HG02610 (cell line): ENCODE measurements around the gene MYO1F.
"Not testable (repeated sequence)": the region's sequence is repeated elsewhere in the genome, so short reads cannot be mapped to it uniquely, and the experiment has no call there.

Experiments used
- ATAC-seq: cut with Tn5 transposase; IDR thresholded peaks from one replicate; pipeline ENCODE4 v1.9.1; 2021; ENCODE audit warnings: mild to moderate bottlenecking, moderate library complexity; ENCODE audit not compliant: unreplicated experiment

Gene MYO1F

GRCh38 chr19:8600816-8601215 lies 23.6 kb upstream of the MYO1F start:
- ATAC-seq = no peak

DNA sequence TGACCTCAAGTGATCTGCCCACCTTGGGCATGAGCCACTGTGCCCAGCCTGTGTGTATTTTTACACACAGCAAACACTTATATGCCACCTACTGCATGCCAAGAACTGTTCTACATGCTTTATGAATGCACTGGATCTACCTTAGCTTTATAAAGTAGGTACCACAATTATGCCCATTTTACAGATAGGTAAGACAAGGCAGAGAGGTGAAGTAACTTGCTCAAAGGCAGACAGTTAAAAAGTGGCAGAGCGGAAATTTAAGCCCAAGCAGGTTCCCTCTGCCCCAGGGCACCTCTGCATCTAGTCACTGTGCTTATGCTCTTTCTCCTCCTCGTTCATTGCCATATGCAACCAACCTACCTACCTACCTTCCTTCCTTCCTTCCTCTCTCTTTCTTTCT lies 22.8 kb upstream of the MYO1F start:
- no peak for ATAC-seq

DNA sequence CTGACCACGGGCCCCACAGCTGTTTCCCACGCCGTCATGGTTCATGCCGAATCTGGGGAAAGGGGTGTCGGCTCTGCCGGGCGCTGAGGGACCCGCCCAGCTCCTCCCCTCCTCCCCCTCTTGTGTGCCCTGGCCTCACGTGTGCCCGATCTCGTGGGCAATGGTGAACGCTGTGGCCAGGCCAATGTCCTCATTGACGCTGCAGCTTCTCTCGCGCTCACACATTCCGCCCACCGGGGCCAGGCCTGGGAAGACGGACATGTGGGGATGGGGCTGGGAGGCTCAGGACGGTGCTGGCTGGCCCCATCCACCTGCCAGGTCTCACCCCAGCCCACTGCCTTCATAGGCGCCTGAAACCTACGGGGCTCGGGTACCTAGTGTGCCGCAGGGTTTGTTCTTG lies 18.9 kb upstream of the MYO1F start:
- ATAC-seq = no peak

DNA sequence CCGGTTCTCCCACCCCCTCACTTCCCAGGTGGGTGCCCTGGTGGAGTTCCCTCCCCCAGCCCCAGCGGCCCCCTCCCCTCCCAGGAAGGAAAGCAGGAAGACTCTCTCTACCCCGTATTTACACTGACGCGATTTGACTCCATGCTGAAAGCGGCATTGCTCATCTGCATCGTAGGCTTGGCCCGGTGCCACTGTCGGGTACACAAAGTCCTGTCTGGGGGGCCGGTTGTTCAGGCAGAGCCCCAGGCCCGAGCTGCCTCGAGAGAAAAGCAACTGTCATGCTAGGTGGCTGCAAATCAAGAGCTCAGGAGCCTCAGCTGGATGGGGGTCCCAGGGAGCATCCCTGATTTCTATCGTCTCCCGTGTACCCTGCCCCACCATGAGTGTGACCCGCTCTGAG lies 18.4 kb upstream of the MYO1F start:
- no peak for ATAC-seq

DNA sequence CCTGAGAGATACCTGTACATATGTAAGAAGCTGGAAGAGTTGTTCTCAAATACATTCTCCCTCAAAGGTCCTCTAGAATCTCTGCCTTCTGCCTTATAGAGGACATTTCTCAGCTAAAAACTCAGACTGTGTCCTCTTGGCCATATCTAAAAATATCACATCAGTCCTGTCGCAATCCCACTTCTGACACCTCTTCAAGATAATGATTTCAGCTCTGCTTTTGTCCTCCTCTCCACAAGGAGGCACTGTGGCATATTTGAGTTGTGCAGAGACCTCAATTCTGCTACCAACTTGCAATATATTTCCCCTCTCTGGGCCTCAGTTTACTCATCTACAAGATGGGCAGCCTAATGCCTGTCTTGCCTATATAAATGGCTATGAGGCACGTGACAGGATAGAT lies 16.7 kb upstream of the MYO1F start:
- ATAC-seq = no peak

- ATAC-seq = no peak
These were observed 15.2 kb upstream of the MYO1F start for GRCh38 chr19:8592231-8593009.

GRCh38 chr19:8589177-8589714 lies 12.0 kb upstream of the MYO1F start:
- no peak for ATAC-seq

DNA sequence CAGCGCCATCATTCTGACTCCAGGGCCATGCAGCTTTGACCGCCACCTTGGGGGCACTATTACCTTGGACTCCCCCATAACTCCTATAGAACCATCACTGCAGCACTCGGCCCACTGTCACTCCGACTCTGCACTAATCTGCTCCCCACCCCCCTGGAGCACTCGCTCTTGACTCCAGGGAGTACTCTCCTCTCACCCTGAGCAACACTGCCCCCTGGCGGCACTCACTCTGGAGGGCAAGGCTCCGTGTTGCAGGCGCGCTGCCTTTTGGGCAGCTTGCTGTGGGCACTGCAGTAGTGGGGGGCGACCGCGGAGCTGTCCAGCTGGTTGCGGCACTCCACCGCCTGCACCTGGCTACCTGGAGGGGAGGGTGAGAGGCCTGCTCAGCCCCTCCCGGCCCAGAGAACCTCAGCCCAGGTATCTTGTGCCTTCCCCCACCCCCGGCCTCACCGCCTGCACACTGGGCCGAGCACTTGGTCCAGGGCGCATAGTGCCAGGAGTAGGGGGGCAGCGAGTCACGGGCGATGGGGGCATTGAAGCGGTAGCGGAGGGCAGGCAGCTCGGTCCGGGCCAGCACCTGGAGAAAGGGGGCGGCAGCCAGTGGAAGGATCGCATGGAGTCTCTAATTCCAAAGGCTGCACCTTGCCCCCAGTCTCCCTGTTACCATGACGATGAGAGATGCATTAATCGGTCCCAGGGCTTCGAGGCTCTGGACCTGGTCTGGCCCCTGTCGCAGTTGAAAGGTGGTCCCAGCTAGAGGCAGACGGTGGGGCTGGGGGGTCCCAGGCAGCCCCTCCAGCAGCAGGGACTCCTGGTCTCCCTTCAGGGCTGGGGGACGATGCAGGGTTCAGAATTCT lies 8.9 kb upstream of the MYO1F start:
- ATAC-seq = no peak

- ATAC-seq = no peak
These were observed 8.0 kb upstream of the MYO1F start for GRCh38 chr19:8584965-8585893.

DNA sequence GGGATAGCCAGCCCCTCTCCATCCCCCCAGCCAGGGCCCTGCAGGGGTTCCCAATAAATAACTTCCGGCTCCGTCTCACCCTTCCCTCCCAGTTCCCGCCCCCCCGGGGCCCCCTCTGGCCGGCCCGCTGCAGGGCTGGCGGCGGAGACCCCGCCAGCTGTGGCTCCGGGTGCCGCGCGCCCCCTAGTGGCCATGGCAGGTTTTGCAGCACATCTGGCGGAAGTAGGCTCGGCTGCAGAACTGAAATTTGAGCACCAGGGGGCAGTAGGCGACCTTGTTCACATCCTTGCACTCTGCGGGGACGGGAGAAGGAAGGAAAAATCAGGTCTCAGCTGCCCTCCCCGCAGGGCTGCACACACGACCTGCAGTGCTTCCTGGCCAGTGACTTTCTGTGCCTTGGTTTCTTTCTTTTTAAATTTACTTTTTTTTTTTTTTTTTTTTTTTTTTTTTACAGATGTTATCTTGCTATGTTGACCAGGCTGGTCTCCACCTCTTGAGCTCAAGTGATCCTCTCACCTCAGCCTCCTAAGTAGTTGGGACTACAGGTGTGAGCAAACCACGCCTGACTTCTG lies 3.6 kb upstream of the MYO1F start:
- no peak for ATAC-seq

- no peak for ATAC-seq
These were observed 1.5 kb upstream of the MYO1F start for GRCh38 chr19:8578642-8579265.

DNA sequence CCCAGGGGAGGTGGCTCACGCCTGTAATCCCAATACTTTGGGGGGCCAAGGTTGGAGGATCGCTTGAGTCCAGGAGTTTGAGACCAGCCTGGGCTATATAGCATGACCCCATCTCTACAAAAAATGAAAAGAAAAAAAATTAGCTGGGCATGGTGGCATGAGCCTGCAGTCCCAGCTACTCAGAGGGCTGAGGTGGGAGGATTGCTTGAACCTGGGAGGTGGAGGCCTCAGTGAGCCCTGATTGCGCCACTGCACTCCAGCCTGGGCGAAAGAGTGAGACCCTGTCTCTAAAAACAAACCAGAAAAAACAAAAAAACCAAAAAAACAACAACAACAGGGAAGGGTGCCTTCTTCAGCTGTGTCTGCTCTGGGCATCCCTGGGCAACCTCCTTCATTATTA lies 499 bp upstream of the MYO1F start:
- no peak for ATAC-seq

GRCh38 chr19:8576273-8576993 lies 809 bp downstream of the MYO1F start:
- no peak for ATAC-seq

GRCh38 chr19:8575467-8575997 lies 1.7 kb downstream of the MYO1F start:
- ATAC-seq = no peak

DNA sequence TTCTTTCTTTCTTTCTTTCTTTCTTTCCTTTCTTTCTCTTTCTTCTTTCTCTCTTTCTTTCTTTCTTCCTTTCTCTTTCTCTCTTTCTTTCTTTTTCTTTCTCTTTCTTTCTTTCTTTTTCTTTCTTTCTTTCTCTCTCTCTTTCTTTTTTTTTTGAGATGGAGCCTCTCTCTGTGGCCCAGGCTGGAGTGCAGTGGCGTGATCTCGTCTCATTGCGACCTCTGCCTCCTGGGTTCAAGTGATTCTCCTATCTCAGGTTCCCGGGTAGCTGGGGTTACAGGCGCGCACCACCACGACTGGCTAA lies 2.7 kb downstream of the MYO1F start:
- not testable (repeated sequence) for ATAC-seq

DNA sequence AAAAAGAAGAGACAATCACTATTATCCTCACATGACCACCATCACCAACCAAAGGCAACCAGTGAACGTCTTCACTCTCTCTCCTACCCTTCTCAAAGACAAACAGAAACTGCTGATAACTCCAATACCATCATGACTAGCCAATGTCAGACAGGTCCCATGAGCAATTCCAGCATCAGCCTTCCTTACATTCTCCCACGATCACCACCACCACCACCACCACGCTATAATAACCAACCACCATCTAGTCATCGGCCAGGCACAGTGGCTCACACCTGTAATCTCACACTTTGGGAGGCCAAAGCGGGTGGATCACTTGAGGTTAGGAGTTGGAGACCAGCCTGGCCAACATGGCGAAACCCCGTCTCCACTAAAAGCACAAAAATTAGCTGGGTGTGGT lies 3.9 kb downstream of the MYO1F start:
- no peak for ATAC-seq

DNA sequence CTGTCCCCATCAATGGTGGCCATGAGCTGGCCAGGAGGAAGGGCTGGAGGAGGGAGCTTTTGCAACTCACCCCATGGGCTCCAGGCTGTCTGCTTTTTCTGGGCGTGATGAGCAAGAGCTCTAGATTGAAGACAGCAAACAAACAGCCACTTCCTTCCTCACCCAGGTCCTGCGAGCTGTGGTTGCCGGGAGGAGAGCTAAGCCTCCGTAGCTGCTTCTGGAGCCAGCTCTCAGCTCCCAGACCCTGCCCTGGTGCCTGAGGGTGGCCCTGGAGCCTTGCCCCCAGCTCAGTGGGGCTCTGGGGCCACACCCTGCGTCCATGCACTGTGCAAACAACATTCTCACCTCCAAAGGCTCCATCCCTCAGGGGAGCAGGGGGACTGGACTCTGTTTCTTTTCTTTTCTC lies 6.2 kb downstream of the MYO1F start:
- ATAC-seq = no peak

- ATAC-seq = peak; percentile 79
These were observed 8.0 kb downstream of the MYO1F start for GRCh38 chr19:8569066-8569771.
